SU-DHL-6 (cell line): ENCODE measurements around the gene DNAL4.
"Not testable (repeated sequence)": the region's sequence is repeated elsewhere in the genome, so short reads cannot be mapped to it uniquely, and the experiment has no call there.

Source experiments
- H2AFZ ChIP-seq: fragments of 200-600 bp; sonication (generic); 2 replicates; pipeline ENCODE4 v1.6.1; 2014; ENCODE audit warnings: low read depth, mild to moderate bottlenecking, moderate library complexity, mixed read lengths, antibody characterized with exemption, low read length; ENCODE audit not compliant: severe bottlenecking
- H3F3A ChIP-seq: fragments of 200-600 bp; shearing (Covaris generic); 2 replicates; pipeline ENCODE4 v1.6.0; 2016; ENCODE audit warnings: antibody characterized with exemption, mild to moderate bottlenecking; ENCODE audit not compliant: insufficient read depth
- H3K27ac ChIP-seq: fragments of 200-600 bp; sonication (generic); 2 replicates; pipeline ENCODE4 v1.5.1; 2016; ENCODE audit warnings: low read depth, mild to moderate bottlenecking, low read length, moderate library complexity, mixed read lengths
- H3K27me3 ChIP-seq: fragments of 200-600 bp; sonication (generic), shearing (Covaris generic); 2 replicates; pipeline ENCODE4 v1.6.0; 2014; ENCODE audit warnings: mild to moderate bottlenecking, low read length
- H3K36me3 ChIP-seq: fragments of 200-600 bp; sonication (generic); 2 replicates; pipeline ENCODE4 v1.6.1; 2014; ENCODE audit warnings: mild to moderate bottlenecking, low read length, mixed read lengths
- H3K4me2 ChIP-seq: fragments of 300-600, 200-600 bp; shearing (Covaris generic), sonication (generic); 2 replicates; pipeline ENCODE4 v1.6.0; 2014; ENCODE audit warnings: low read length, low read depth, mild to moderate bottlenecking; ENCODE audit not compliant: poor library complexity, severe bottlenecking
- H3K4me3 ChIP-seq: fragments of 200-600 bp; sonication (generic); 2 replicates; pipeline ENCODE4 v1.5.1; 2014; ENCODE audit warnings: antibody characterized with exemption, low read length, mild to moderate bottlenecking, mixed read lengths; ENCODE audit not compliant: insufficient read depth, poor library complexity, severe bottlenecking
- H3K79me2 ChIP-seq: fragments of 200-600 bp; sonication (generic); 2 replicates; pipeline ENCODE4 v1.6.1; 2014; ENCODE audit warnings: mild to moderate bottlenecking, low read length, moderate library complexity; ENCODE audit not compliant: insufficient read depth
- H3K9ac ChIP-seq: fragments of 200-600 bp; sonication (generic); 2 replicates; pipeline ENCODE4 v1.7.0; 2014; ENCODE audit warnings: mild to moderate bottlenecking, low read length
- H3K9me2 ChIP-seq: fragments of 200-600 bp; sonication (generic); replicated peaks from 2 replicates; pipeline ENCODE4 v1.6.1; 2014; ENCODE audit warnings: low read length; ENCODE audit not compliant: insufficient read depth
- H3K9me3 ChIP-seq: fragments of 200-600 bp; sonication (generic); 2 replicates; pipeline ENCODE4 v1.6.1; 2014; ENCODE audit warnings: low read length, mixed read lengths; ENCODE audit not compliant: insufficient read depth
- H4K20me1 ChIP-seq: fragments of 200-600 bp; sonication (generic); 2 replicates; pipeline ENCODE4 v1.6.1; 2014; ENCODE audit warnings: low read depth, mild to moderate bottlenecking, antibody characterized with exemption, low read length, moderate library complexity, mixed read lengths
- CTCF ChIP-seq: fragments of 200-600 bp; sonication (generic); IDR thresholded peaks from one replicate; pipeline ENCODE4 v1.5.1; 2017; ENCODE audit warnings: antibody characterized with exemption, mild to moderate bottlenecking, low read length, moderate library complexity; ENCODE audit not compliant: insufficient read depth, poor library complexity, severe bottlenecking
- EZH2phosphoT487 ChIP-seq: fragments of 200-600 bp; sonication (generic), shearing (Covaris generic); conservative IDR thresholded peaks from 2 replicates; pipeline ENCODE4 v1.6.1; 2018; ENCODE audit warnings: mild to moderate bottlenecking, antibody characterized with exemption, low read length, moderate library complexity, mixed read lengths

Gene DNAL4

GRCh38 chr22:38819387-38819940 is 25.5 kb upstream of the DNAL4 start:
- no peaks in the 10 kb centered on the region for H3K27me3 ChIP-seq
- H3K79me2 ChIP-seq, result no peaks in the 10 kb centered on the region
- H4K20me1 ChIP-seq, result no peaks in the 10 kb centered on the region
- H3K27ac ChIP-seq, result no peak overlapping the region
- no peak overlapping the region for H2AFZ ChIP-seq
- no peaks in the 10 kb centered on the region for H3K9me2 ChIP-seq
- TF ChIP-seq CTCF (no peak), EZH2phosphoT487 (no peak)
- H3K9me3 ChIP-seq, result no peaks in the 10 kb centered on the region
- H3K4me3 ChIP-seq, result no peak overlapping the region
- H3K36me3 ChIP-seq, result no peaks in the 10 kb centered on the region
- no peaks in the 10 kb centered on the region for H3F3A ChIP-seq
- no peak overlapping the region for H3K4me2 ChIP-seq
- no peak overlapping the region for H3K9ac ChIP-seq

GRCh38 chr22:38817196-38817595 is 23.3 kb upstream of the DNAL4 start:
- Histone ChIP-seq H2AFZ (no peak overlapping the region), H3K36me3 (no peaks in the 10 kb centered on the region)
- TF ChIP-seq CTCF (no peak), EZH2phosphoT487 (no peak)

GRCh38 chr22:38815842-38816241 is 21.9 kb upstream of the DNAL4 start:
- H3K27me3 ChIP-seq, result no peaks in the 10 kb centered on the region
- H3K9ac ChIP-seq, result no peak overlapping the region
- H3K4me3 ChIP-seq, result no peak overlapping the region
- no peaks in the 10 kb centered on the region for H4K20me1 ChIP-seq
- H3K36me3 ChIP-seq, result no peaks in the 10 kb centered on the region
- H3K9me3 ChIP-seq, result no peaks in the 10 kb centered on the region
- H3K27ac ChIP-seq, result no peak overlapping the region
- H3K4me2 ChIP-seq, result no peak overlapping the region
- H3F3A ChIP-seq, result no peaks in the 10 kb centered on the region
- no peaks in the 10 kb centered on the region for H3K9me2 ChIP-seq
- H3K79me2 ChIP-seq, result no peaks in the 10 kb centered on the region
- no peak for TF ChIP-seq CTCF
- no peak for TF ChIP-seq EZH2phosphoT487
- no peak overlapping the region for H2AFZ ChIP-seq

More at GRCh38 chr22:38817196-38817595, 23.3 kb upstream of the DNAL4 start:
- H3K9ac ChIP-seq, result no peak overlapping the region
- no peaks in the 10 kb centered on the region for H3K9me3 ChIP-seq
- no peak overlapping the region for H3K27ac ChIP-seq
- H4K20me1 ChIP-seq, result no peaks in the 10 kb centered on the region
- no peak overlapping the region for H3K4me2 ChIP-seq
- H3K9me2 ChIP-seq, result no peaks in the 10 kb centered on the region
- H3K27me3 ChIP-seq, result no peaks in the 10 kb centered on the region
- no peak overlapping the region for H3K4me3 ChIP-seq
- H3F3A ChIP-seq, result no peaks in the 10 kb centered on the region
- H3K79me2 ChIP-seq, result no peaks in the 10 kb centered on the region

- no peak for TF ChIP-seq EZH2phosphoT487
- TF ChIP-seq CTCF, result no peak
- H3K79me2 ChIP-seq, result no peaks in the 10 kb centered on the region
- H4K20me1 ChIP-seq, result no peaks in the 10 kb centered on the region
- H3K9me2 ChIP-seq, result no peaks in the 10 kb centered on the region
- H3K9me3 ChIP-seq, result no peaks in the 10 kb centered on the region
- no peak overlapping the region for H3K9ac ChIP-seq
- no peak overlapping the region for H2AFZ ChIP-seq
- no peaks in the 10 kb centered on the region for H3F3A ChIP-seq
- H3K27ac ChIP-seq, result no peak overlapping the region
- H3K36me3 ChIP-seq, result no peaks in the 10 kb centered on the region
- H3K4me3 ChIP-seq, result no peak overlapping the region
- H3K27me3 ChIP-seq, result no peaks in the 10 kb centered on the region
- no peak overlapping the region for H3K4me2 ChIP-seq
Observed at GRCh38 chr22:38811241-38811640, 17.3 kb upstream of the DNAL4 start.

- not testable (repeated sequence) for H3K4me2 ChIP-seq, H3F3A ChIP-seq, H4K20me1 ChIP-seq, H3K9ac ChIP-seq, H2AFZ ChIP-seq, H3K4me3 ChIP-seq, H3K79me2 ChIP-seq, H3K36me3 ChIP-seq, H3K9me3 ChIP-seq, H3K27me3 ChIP-seq, H3K27ac ChIP-seq, H3K9me2 ChIP-seq
Observed at GRCh38 chr22:38805041-38805593, 11.2 kb upstream of the DNAL4 start.
